GM21825 (cell line): ENCODE measurements around the gene INPP5A.
A peak's percentile ranks its signal among the peaks of the same experiment; 100 is the strongest.

Experiments used
- ATAC-seq: cut with Tn5 transposase; IDR thresholded peaks from one replicate; pipeline ENCODE4 v1.9.1; 2021; ENCODE audit warnings: mild to moderate bottlenecking, moderate library complexity; ENCODE audit not compliant: unreplicated experiment

INPP5A gene

GRCh38 chr10:132534391-132535064 lies 3.1 kb upstream of the INPP5A start:
- no peak for ATAC-seq

- ATAC-seq = no peak
These were observed 2.4 kb upstream of the INPP5A start for GRCh38 chr10:132535065-132535651.

GRCh38 chr10:132536241-132536876 lies 1.2 kb upstream of the INPP5A start:
- peak; percentile 7 for ATAC-seq

GRCh38 chr10:132536877-132537683 lies 507 bp upstream of the INPP5A start:
- peak; percentile 79 for ATAC-seq

GRCh38 chr10:132538031-132538789 lies 623 bp downstream of the INPP5A start:
- no peak for ATAC-seq

GRCh38 chr10:132538790-132539421 lies 1.3 kb downstream of the INPP5A start:
- ATAC-seq = no peak

GRCh38 chr10:132539431-132539839 lies 1.8 kb downstream of the INPP5A start:
- no peak for ATAC-seq

GRCh38 chr10:132539894-132540293 lies 2.3 kb downstream of the INPP5A start:
- no peak for ATAC-seq

GRCh38 chr10:132540456-132540855 lies 2.9 kb downstream of the INPP5A start:
- no peak for ATAC-seq

- no peak for ATAC-seq
These were observed 3.5 kb downstream of the INPP5A start for GRCh38 chr10:132541129-132541528.

- no peak for ATAC-seq
These were observed 4.0 kb downstream of the INPP5A start for GRCh38 chr10:132541601-132542011.

- no peak for ATAC-seq
These were observed 4.6 kb downstream of the INPP5A start for GRCh38 chr10:132542086-132542775.

GRCh38 chr10:132542819-132543218 lies 5.2 kb downstream of the INPP5A start:
- ATAC-seq = no peak

- ATAC-seq = no peak
These were observed 6.5 kb downstream of the INPP5A start for GRCh38 chr10:132543916-132544743.

GRCh38 chr10:132544744-132545658 lies 7.4 kb downstream of the INPP5A start:
- no peak for ATAC-seq

GRCh38 chr10:132545659-132546367 lies 8.2 kb downstream of the INPP5A start:
- no peak for ATAC-seq
